ENCODE measurements around the gene UHMK1. TPM values are rescaled to one million over a fixed set of nuclear protein-coding genes. Genes with fewer than 3 reads are reported as not detected.
A peak's percentile ranks its signal among the peaks of the same experiment; 100 is the strongest.

Gene UHMK1
- total RNA-seq, 2 donors from 2014 or later, result 19.2 to 26.0 TPM

GRCh38 chr1:162470216-162470615 is 27.4 kb upstream of the UHMK1 start:
- no peak overlapping the region for H3K27ac Mint-ChIP-seq
- Histone ChIP-seq H3K4me1 (ENCODE audit: control insufficient read depth, insufficient read depth, low read length) (no peaks in the 10 kb centered on the region), H3K4me3 (ENCODE audit: low read length) (no peak overlapping the region), H3K27ac (ENCODE audit: low read depth, low read length) (no peak overlapping the region), H3K9ac (ENCODE audit: extremely low read depth, low read length, poor library complexity, severe bottlenecking) (no peak overlapping the region), H3K9me3 (ENCODE audit: control insufficient read depth, low read length) (no peaks in the 10 kb centered on the region), H3K36me3 (ENCODE audit: control insufficient read depth, insufficient read depth, low read length) (no peaks in the 10 kb centered on the region), H3K27me3 (ENCODE audit: control insufficient read depth, insufficient read depth, low read length, poor library complexity, severe bottlenecking) (no peaks in the 10 kb centered on the region)
- peaks cover 5% of the 10 kb centered on the region for H3K9me3 Mint-ChIP-seq
- TF ChIP-seq CTCF (conservative IDR thresholded peaks at IDR 0.05), result no peak
- H3K4me3 Mint-ChIP-seq, result no peak overlapping the region
- H3K36me3 Mint-ChIP-seq (ENCODE audit: low read depth), result no peaks in the 10 kb centered on the region
- DNase-seq, result no peak
- peaks cover 6% of the 10 kb centered on the region for H3K27me3 Mint-ChIP-seq (ENCODE audit: insufficient read depth)
- 93 to 100% methylated on average over 1 to 2 of the region's 2 CpGs for WGBS, 2 experiments (ENCODE audit: insufficient coverage in 1 of 2, insufficient read length in 1 of 2)
- H3K4me1 Mint-ChIP-seq, result peaks cover 7% of the 10 kb centered on the region

- H3K36me3 ChIP-seq (ENCODE audit: control insufficient read depth, insufficient read depth, low read length), result no peaks in the 10 kb centered on the region
- no peaks in the 10 kb centered on the region for H3K27me3 ChIP-seq (ENCODE audit: control insufficient read depth, insufficient read depth, low read length, poor library complexity, severe bottlenecking)
- no peaks in the 10 kb centered on the region for H3K9me3 ChIP-seq (ENCODE audit: control insufficient read depth, low read length)
- WGBS, 2 experiments (ENCODE audit: insufficient coverage in 1 of 2, insufficient read length in 1 of 2), result 32 to 41% methylated on average over 2 to 6 of the region's 6 CpGs
- no peak for TF ChIP-seq CTCF (conservative IDR thresholded peaks at IDR 0.05)
- peaks cover 3% of the 10 kb centered on the region for H3K9me3 Mint-ChIP-seq
- H3K4me1 Mint-ChIP-seq, result peaks cover 8% of the 10 kb centered on the region
- no peak overlapping the region for H3K4me3 ChIP-seq (ENCODE audit: low read length)
- peak overlapping the region; percentile 31 for H3K9ac ChIP-seq (ENCODE audit: extremely low read depth, low read length, poor library complexity, severe bottlenecking)
- no peaks in the 10 kb centered on the region for H3K4me1 ChIP-seq (ENCODE audit: control insufficient read depth, insufficient read depth, low read length)
- no peak overlapping the region for H3K27ac Mint-ChIP-seq
- DNase-seq, result no peak
- H3K36me3 Mint-ChIP-seq (ENCODE audit: low read depth), result peaks cover 1% of the 10 kb centered on the region
- H3K27me3 Mint-ChIP-seq (ENCODE audit: insufficient read depth), result peaks cover 6% of the 10 kb centered on the region
- no peak overlapping the region for H3K4me3 Mint-ChIP-seq
- no peak overlapping the region for H3K27ac ChIP-seq (ENCODE audit: low read depth, low read length)
Measured at GRCh38 chr1:162471290-162471853, 26.2 kb upstream of the UHMK1 start.

- Mint-ChIP-seq H3K4me3 (no peak overlapping the region), H3K36me3 (ENCODE audit: low read depth) (peaks cover 1% of the 10 kb centered on the region), H3K27me3 (ENCODE audit: insufficient read depth) (peaks cover 6% of the 10 kb centered on the region), H3K27ac (no peak overlapping the region), H3K9me3 (no peaks in the 10 kb centered on the region), H3K4me1 (peaks cover 6% of the 10 kb centered on the region)
- TF ChIP-seq CTCF (conservative IDR thresholded peaks at IDR 0.05), result no peak
- H3K9ac ChIP-seq (ENCODE audit: extremely low read depth, low read length, poor library complexity, severe bottlenecking), result no peak overlapping the region
- no peaks in the 10 kb centered on the region for H3K9me3 ChIP-seq (ENCODE audit: control insufficient read depth, low read length)
- no peaks in the 10 kb centered on the region for H3K27me3 ChIP-seq (ENCODE audit: control insufficient read depth, insufficient read depth, low read length, poor library complexity, severe bottlenecking)
- WGBS, 2 experiments (ENCODE audit: insufficient coverage in 1 of 2, insufficient read length in 1 of 2), result 94 to 100% methylated on average over 2 of the region's 2 CpGs
- DNase-seq, result no peak
- H3K27ac ChIP-seq (ENCODE audit: low read depth, low read length), result no peak overlapping the region
- no peaks in the 10 kb centered on the region for H3K36me3 ChIP-seq (ENCODE audit: control insufficient read depth, insufficient read depth, low read length)
- H3K4me1 ChIP-seq (ENCODE audit: control insufficient read depth, insufficient read depth, low read length), result no peaks in the 10 kb centered on the region
- H3K4me3 ChIP-seq (ENCODE audit: low read length), result no peak overlapping the region
Measured at GRCh38 chr1:162475089-162475488, 22.5 kb upstream of the UHMK1 start.
